A673 (cell line): ENCODE data around the gene ZACN. TPM values are rescaled to one million over a fixed set of nuclear protein-coding genes. Genes with fewer than 3 reads are reported as not detected.
A peak's percentile ranks its signal among the peaks of the same experiment; 100 is the strongest.

ENCODE experiments used
- BruUV-seq: library from RNA; stranded (reverse); fragments of 400-500 nt; replicated peaks from 2 replicates; lab custom pipeline; 2021; lab: Mats Ljungman, UMichigan
- CTCF ChIA-PET: fragments of 300-600 bp; sonication (Branson Sonifier 250); formaldehyde crosslinking; loops from one replicate; lab custom pipeline; 2022; ENCODE audit warnings: antibody characterized with exemption; lab: Charles Lee
- POLR2A ChIA-PET: fragments of 300-600 bp; sonication (Branson Sonifier 250); formaldehyde crosslinking; loops from one replicate; lab custom pipeline; 2022; ENCODE audit warnings: antibody characterized with exemption; ENCODE audit not compliant: low non-redundant PET; lab: Charles Lee
- DNase-seq: peaks from one replicate; pipeline ENCODE4 v3.0.0-alpha.2; 2015; ENCODE audit warnings: low spot score
- H3K27ac ChIP-seq: fragments of 200-600 bp; sonication (generic); 2 replicates; pipeline ENCODE4 v1.5.1; 2016; ENCODE audit warnings: mixed run types, low read depth, mild to moderate bottlenecking, mixed read lengths, antibody characterized with exemption, low read length; ENCODE audit not compliant: poor library complexity, severe bottlenecking
- H3K27me3 ChIP-seq: fragments of 200-600 bp; sonication (generic); replicated peaks from 2 replicates; pipeline ENCODE4 v1.6.1; 2017; ENCODE audit warnings: mixed run types, low read depth, mild to moderate bottlenecking, mixed read lengths, antibody characterized with exemption, low read length; ENCODE audit not compliant: insufficient read depth, poor library complexity
- H3K36me3 ChIP-seq: fragments of 200-600 bp; sonication (generic); 2 replicates; pipeline ENCODE4 v1.6.1; 2016; ENCODE audit warnings: mixed run types, mild to moderate bottlenecking, mixed read lengths, antibody characterized with exemption, low read length; ENCODE audit not compliant: insufficient read depth, poor library complexity, severe bottlenecking
- H3K4me1 ChIP-seq: fragments of 200-600 bp; sonication (generic); 2 replicates; pipeline ENCODE4 v1.6.1; 2017; ENCODE audit warnings: mixed run types, mild to moderate bottlenecking, mixed read lengths, antibody characterized with exemption, low read length; ENCODE audit not compliant: insufficient read depth, poor library complexity, severe bottlenecking
- H3K4me3 ChIP-seq: fragments of 200-600 bp; sonication (generic); 2 replicates; pipeline ENCODE4 v1.5.1; 2016; ENCODE audit warnings: low read depth, mixed run types, mild to moderate bottlenecking, mixed read lengths, low read length; ENCODE audit not compliant: poor library complexity, severe bottlenecking
- H3K9me3 ChIP-seq: fragments of 200-600 bp; sonication (generic); 2 replicates; pipeline ENCODE4 v1.6.1; 2016; ENCODE audit warnings: mixed run types, low read depth, mild to moderate bottlenecking, mixed read lengths, antibody characterized with exemption, low read length; ENCODE audit not compliant: poor library complexity, severe bottlenecking
- EZH2 ChIP-seq: fragments of 200-600 bp; sonication (generic); IDR thresholded peaks from 2 replicates; pipeline ENCODE4 v1.6.1; 2017; ENCODE audit warnings: borderline replicate concordance, low read depth, mild to moderate bottlenecking, mixed read lengths, antibody characterized with exemption, low read length; ENCODE audit not compliant: poor library complexity, severe bottlenecking
- intact Hi-C: fragments of 100-400 bp; cut with micrococcal nuclease; formaldehyde crosslinking; loops from one replicate; pipeline ENCODE4 v1.10.0; 2022; ENCODE audit not compliant: unreplicated experiment
- total RNA-seq: library from RNA; stranded (reverse); gene quantifications from 2 replicates; pipeline ENCODE4 v1.2.3, GENCODE V29; 2021
- TF ChIP-seq, protein P1 (sequence below): fragments of 300-800, 200-600 bp; sonication (generic); conservative IDR thresholded peaks from 2 replicates; pipeline ENCODE4 v1.5.1; 2017; ENCODE audit warnings: low read depth, mild to moderate bottlenecking, antibody characterized with exemption, low read length, moderate library complexity, mixed read lengths

Gene ZACN
- total RNA-seq, 1 experiment from 2014 or later, result not detected

DNA sequence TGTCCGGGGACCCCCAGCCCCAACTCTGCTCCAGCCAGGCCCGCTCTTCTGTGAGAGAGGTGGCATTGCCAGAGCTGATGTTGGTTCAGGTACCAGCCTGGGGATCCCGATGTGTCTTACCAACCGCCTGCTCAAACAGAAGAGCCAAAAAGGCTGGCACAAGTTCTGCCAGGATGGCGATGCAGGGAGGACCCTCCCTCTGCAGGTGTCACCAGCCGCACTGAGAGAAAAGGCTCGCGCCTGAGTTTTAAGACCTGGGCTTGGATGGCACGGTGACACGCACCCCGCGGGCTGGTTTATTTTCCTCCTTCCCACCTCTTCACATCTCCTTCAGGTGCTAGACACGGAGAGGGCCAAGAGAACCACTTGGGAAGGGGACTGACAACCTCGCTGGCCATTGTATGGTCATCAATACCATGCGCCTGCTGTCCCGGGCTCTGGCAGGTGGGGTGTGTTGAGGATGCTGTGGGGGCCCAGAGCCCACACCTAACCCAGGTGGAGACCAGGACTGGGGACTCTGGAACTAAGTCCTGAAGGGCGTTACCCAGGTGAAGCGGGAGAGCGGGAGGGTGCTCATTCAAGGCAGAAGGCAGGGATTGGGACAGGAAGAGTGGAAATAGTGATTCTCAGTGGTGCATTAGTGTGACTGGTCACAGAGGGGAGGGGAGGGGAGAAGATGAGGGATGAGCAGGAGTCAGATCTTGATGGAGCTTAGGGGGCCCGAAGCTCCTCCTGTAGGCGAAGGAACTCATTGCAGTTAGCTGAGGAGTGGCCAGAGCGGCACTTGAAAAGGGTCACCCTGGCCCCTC, 45.8 kb downstream of the ZACN start:
- POLR2A ChIA-PET, result no interaction called here
- DNase-seq, result peak; percentile 56
- no peak for TF ChIP-seq EZH2
- TF ChIP-seq, protein P1, sequence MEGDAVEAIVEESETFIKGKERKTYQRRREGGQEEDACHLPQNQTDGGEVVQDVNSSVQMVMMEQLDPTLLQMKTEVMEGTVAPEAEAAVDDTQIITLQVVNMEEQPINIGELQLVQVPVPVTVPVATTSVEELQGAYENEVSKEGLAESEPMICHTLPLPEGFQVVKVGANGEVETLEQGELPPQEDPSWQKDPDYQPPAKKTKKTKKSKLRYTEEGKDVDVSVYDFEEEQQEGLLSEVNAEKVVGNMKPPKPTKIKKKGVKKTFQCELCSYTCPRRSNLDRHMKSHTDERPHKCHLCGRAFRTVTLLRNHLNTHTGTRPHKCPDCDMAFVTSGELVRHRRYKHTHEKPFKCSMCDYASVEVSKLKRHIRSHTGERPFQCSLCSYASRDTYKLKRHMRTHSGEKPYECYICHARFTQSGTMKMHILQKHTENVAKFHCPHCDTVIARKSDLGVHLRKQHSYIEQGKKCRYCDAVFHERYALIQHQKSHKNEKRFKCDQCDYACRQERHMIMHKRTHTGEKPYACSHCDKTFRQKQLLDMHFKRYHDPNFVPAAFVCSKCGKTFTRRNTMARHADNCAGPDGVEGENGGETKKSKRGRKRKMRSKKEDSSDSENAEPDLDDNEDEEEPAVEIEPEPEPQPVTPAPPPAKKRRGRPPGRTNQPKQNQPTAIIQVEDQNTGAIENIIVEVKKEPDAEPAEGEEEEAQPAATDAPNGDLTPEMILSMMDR, result peak; percentile 47; the same call in 1 of the 2 replicates
- no peak overlapping the region for H3K27ac ChIP-seq
- H3K4me3 ChIP-seq, result no peak overlapping the region
- H3K36me3 ChIP-seq, result no peaks in the 10 kb centered on the region
- CTCF ChIA-PET, result interaction anchor here (0.6 to 1.7 kb wide), 4 partner anchors 24 to 124 kb away, joined by 3 to 6 read pairs (median 4); partner anchors contain the start of gene CDK3
- no peaks in the 10 kb centered on the region for H3K4me1 ChIP-seq
- BruUV-seq, result no TSS peak
- no peaks in the 10 kb centered on the region for H3K27me3 ChIP-seq
- no peaks in the 10 kb centered on the region for H3K9me3 ChIP-seq
- intact Hi-C loops, result no loop called here

DNA sequence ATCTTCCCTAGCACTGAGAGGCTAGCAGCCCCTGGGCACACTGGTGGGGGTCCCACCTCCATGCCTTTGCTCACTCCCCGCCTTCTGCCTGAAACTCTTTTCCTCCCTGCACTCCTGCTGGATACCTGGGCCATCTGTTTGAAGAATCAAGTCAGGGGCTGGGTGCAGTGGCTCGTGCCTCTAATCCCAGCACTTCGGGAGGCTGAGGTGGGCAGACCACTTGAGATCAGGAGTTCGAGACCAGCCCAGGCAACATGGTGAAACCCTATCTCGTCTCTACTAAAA, 46.4 kb downstream of the ZACN start:
- no peaks in the 10 kb centered on the region for H3K4me1 ChIP-seq
- BruUV-seq, result no TSS peak
- no peak overlapping the region for H3K4me3 ChIP-seq
- CTCF ChIA-PET, result interaction anchor here (0.6 to 1.7 kb wide), 3 partner anchors 56 to 125 kb away, joined by 3 to 6 read pairs (median 4); partner anchors contain the start of gene CDK3
- no peak for DNase-seq
- H3K36me3 ChIP-seq, result no peaks in the 10 kb centered on the region
- H3K27me3 ChIP-seq, result no peaks in the 10 kb centered on the region
- H3K9me3 ChIP-seq, result no peaks in the 10 kb centered on the region
- POLR2A ChIA-PET, result no interaction called here
- TF ChIP-seq EZH2, result no peak
- TF ChIP-seq, protein P1, result no peak
- intact Hi-C loops, result no loop called here
- no peak overlapping the region for H3K27ac ChIP-seq

DNA sequence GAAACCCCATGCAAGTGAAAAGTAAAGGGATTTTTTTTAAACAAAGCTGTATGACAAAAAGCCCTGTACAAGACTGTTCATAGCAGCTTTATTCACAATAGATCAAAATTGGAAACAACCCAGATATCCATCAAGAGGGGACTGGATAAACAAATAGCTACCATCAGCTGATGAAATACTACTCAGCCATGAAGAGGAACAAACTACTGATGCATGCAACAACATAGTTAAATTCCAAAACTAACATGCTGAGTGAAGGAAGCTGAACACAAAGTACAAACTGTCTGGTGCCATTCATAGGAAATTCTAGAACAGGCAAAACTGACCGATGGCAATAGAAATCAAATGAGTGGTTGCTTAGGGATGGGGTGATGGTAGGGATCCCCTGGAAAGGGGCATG, 46.9 kb downstream of the ZACN start:
- Histone ChIP-seq H3K4me3 (no peak overlapping the region), H3K36me3 (no peaks in the 10 kb centered on the region), H3K4me1 (no peaks in the 10 kb centered on the region), H3K27me3 (no peaks in the 10 kb centered on the region), H3K9me3 (no peaks in the 10 kb centered on the region), H3K27ac (no peak overlapping the region)
- intact Hi-C loops, result no loop called here
- BruUV-seq, result no TSS peak
- TF ChIP-seq, protein P1, result no peak
- TF ChIP-seq EZH2, result no peak
- CTCF ChIA-PET, result interaction anchor here (1.0 kb wide), 1 partner anchor 153 kb away, joined by 4 read pairs; no protein-coding TSS in a partner anchor
- DNase-seq, result no peak
- POLR2A ChIA-PET, result interaction anchor here (0.6 kb wide), 1 partner anchor 42 kb away, joined by 3 read pairs; no protein-coding TSS in a partner anchor
